Thyroid gland (tissue), 4 donors: ENCODE data around the gene IDH3G. TPM values are rescaled to one million over a fixed set of nuclear protein-coding genes. Genes with fewer than 3 reads are reported as not detected.

Source experiments
- DNase-seq, 2 donors: peaks; one replicate each; pipeline ENCODE4 v3.0.0-alpha.2; 2019
- H3K27ac ChIP-seq, 3 donors: fragments of 200-600 bp; sonication (generic); 1 replicate in 2 of 3; 2 replicates in 1 of 3; pipeline ENCODE4 v1.5.1; 2016 to 2019; ENCODE audit warnings: mild to moderate bottlenecking in 1 of 3, moderate library complexity in 1 of 3
- H3K27me3 ChIP-seq: fragments of 200-600 bp; sonication (generic); one replicate; pipeline ENCODE4 v1.5.1; 2019
- H3K36me3 ChIP-seq, 2 donors: fragments of 200-600 bp; sonication (generic); one replicate each; pipeline ENCODE4 v1.5.1; 2016 to 2019
- H3K4me1 ChIP-seq, 2 donors: fragments of 200-600 bp; sonication (generic); one replicate each; pipeline ENCODE4 v1.5.1; 2017 to 2019
- H3K4me3 ChIP-seq, 3 donors: fragments of 200-600 bp; sonication (generic); replicated peaks in 1 of 3; 1 replicate in 2 of 3; 2 replicates in 1 of 3; pipeline ENCODE4 v1.5.1; 2016; ENCODE audit warnings: mild to moderate bottlenecking in 1 of 3
- H3K9me3 ChIP-seq: fragments of 200-600 bp; sonication (generic); one replicate; pipeline ENCODE4 v1.5.1; 2017
- CTCF ChIP-seq, 6 experiments: fragments of 200-600 bp in 3 of 6; fragments of 450-650 bp in 3 of 6; sonication (generic) in 3 of 6; IDR thresholded peaks; one replicate each; pipeline ENCODE4 v1.5.1; 2016 to 2019; ENCODE audit warnings: antibody characterized with exemption in 6 of 6, mild to moderate bottlenecking in 2 of 6, inconsistent platforms in 1 of 6, moderate library complexity in 1 of 6
- POLR2A ChIP-seq, 2 donors: fragments of 450-650 bp; IDR thresholded peaks; one replicate each; pipeline ENCODE4 v1.6.1; 2017; ENCODE audit warnings: antibody characterized with exemption in 2 of 2, mild to moderate bottlenecking in 2 of 2, moderate library complexity in 1 of 2
- WGBS, 2 donors: methylation state at CpG; one replicate each; pipeline ENCODE4 v1.1.5; 2017; 5-methylcytosine and 5-hydroxymethylcytosine counted together
- intact Hi-C: fragments of 100-400 bp; cut with DNase I; formaldehyde crosslinking; loops from one replicate; pipeline ENCODE4 v1.15.1; 2023
- total RNA-seq, 4 donors: library from RNA; depleted of rRNA; stranded (reverse); fragments of >200 nt; gene quantifications; one replicate each; pipeline ENCODE4 v1.2.3, GENCODE V29; 2016

The IDH3G gene
- total RNA-seq, 4 donors from 2014 or later, result 77.7 to 148 (median 115) TPM

GRCh38 chrX:153802513-153803045, 8.4 kb upstream of the IDH3G start:
- H3K4me1 ChIP-seq, result no peaks in the 10 kb centered on the region
- H3K27me3 ChIP-seq, result no peaks in the 10 kb centered on the region
- peaks cover 3 to 4% of the 10 kb centered on the region in 2 donors for H3K36me3 ChIP-seq
- WGBS, 2 donors, result 64 to 66% methylated on average over 9 to 12 of the region's 14 CpGs
- intact Hi-C loops, result no loop called here
- DNase-seq, result no peak
- no peak for TF ChIP-seq CTCF (IDR thresholded peaks at IDR 0.05)
- TF ChIP-seq POLR2A (IDR thresholded peaks at IDR 0.05), result no peak
- H3K9me3 ChIP-seq, result no peaks in the 10 kb centered on the region
- no peak overlapping the region for H3K4me3 ChIP-seq
- no peak overlapping the region for H3K27ac ChIP-seq

GRCh38 chrX:153801669-153802068, 7.5 kb upstream of the IDH3G start:
- intact Hi-C loops, result no loop called here
- Histone ChIP-seq H3K4me1 (no peaks in the 10 kb centered on the region), H3K27ac (no peak overlapping the region), H3K27me3 (no peaks in the 10 kb centered on the region), H3K4me3 (no peak overlapping the region), H3K9me3 (no peaks in the 10 kb centered on the region), H3K36me3 (peaks cover 3 to 4% of the 10 kb centered on the region in 2 donors)
- TF ChIP-seq POLR2A (IDR thresholded peaks at IDR 0.05) (no peak), CTCF (IDR thresholded peaks at IDR 0.05) (no peak)
- no CpG with 5 or more reads among the region's 8 CpGs for WGBS, 2 donors
- no peak for DNase-seq

- Histone ChIP-seq H3K27ac (no peak overlapping the region), H3K36me3 (peaks cover 3 to 4% of the 10 kb centered on the region in 2 donors), H3K9me3 (no peaks in the 10 kb centered on the region), H3K27me3 (no peaks in the 10 kb centered on the region), H3K4me3 (no peak overlapping the region), H3K4me1 (peaks cover 0 to 4% of the 10 kb centered on the region in 2 donors)
- no peak for TF ChIP-seq POLR2A (IDR thresholded peaks at IDR 0.05)
- no peak for TF ChIP-seq CTCF (IDR thresholded peaks at IDR 0.05)
- WGBS, 2 donors, result 86 to 95% methylated on average over 4 to 7 of the region's 7 CpGs
- DNase-seq, result no peak
- intact Hi-C loops, result no loop called here
Observed at GRCh38 chrX:153800746-153801145, 6.6 kb upstream of the IDH3G start.

GRCh38 chrX:153800177-153800722, 6.1 kb upstream of the IDH3G start:
- DNase-seq, result no peak
- WGBS, 2 donors, result 33% methylated on average over 1 of the region's 16 CpGs; no CpG with 5 or more reads in 1 of the 2 donors
- H3K27ac ChIP-seq, result no peak overlapping the region

More at GRCh38 chrX:153800177-153800722, 6.1 kb upstream of the IDH3G start:
- Histone ChIP-seq H3K27me3 (no peaks in the 10 kb centered on the region), H3K36me3 (peaks cover 3 to 4% of the 10 kb centered on the region in 2 donors), H3K9me3 (no peaks in the 10 kb centered on the region), H3K4me3 (no peak overlapping the region), H3K4me1 (peaks cover 0 to 8% of the 10 kb centered on the region in 2 donors)
- TF ChIP-seq CTCF (IDR thresholded peaks at IDR 0.05) (no peak), POLR2A (IDR thresholded peaks at IDR 0.05) (no peak)
- intact Hi-C loops, result no loop called here
